K562 (cell line): ENCODE measurements around the gene DCAF6. TPM values are rescaled to one million over a fixed set of nuclear protein-coding genes. Genes with fewer than 3 reads are reported as not detected.

Experiments used
- ADNP ChIP-seq: fragments of 200-800 bp; sonication (Bioruptor generic); IDR thresholded peaks from 2 replicates; pipeline ENCODE4 v1.6.1; 2016; ENCODE audit warnings: missing genetic modification characterization, missing compliant biosample characterization
- ASH1L ChIP-seq: fragments of 450-650 bp; IDR thresholded peaks from 2 replicates; pipeline ENCODE4 v1.6.1; 2018; ENCODE audit warnings: borderline replicate concordance, mild to moderate bottlenecking, low read depth; ENCODE audit not compliant: partially characterized antibody
- BCOR ChIP-seq: fragments of 450-650 bp; IDR thresholded peaks from 2 replicates; pipeline ENCODE4 v1.6.1; 2016
- CCNT2 ChIP-seq: IDR thresholded peaks from 2 replicates; pipeline ENCODE4 v1.6.1; 2011; ENCODE audit warnings: borderline replicate concordance, low read depth, mild to moderate bottlenecking, moderate library complexity, mixed read lengths, low read length; ENCODE audit not compliant: insufficient read length; ENCODE audit errors: extremely low read depth
- CHD2 ChIP-seq: IDR thresholded peaks from 2 replicates; pipeline ENCODE4 v1.6.1; 2011; ENCODE audit warnings: low read depth, low read length
- CREBBP ChIP-seq: IDR thresholded peaks from one replicate; pipeline ENCODE4 v1.6.1; 2012; ENCODE audit warnings: low read depth, mild to moderate bottlenecking, control low read depth, inconsistent platforms, low read length
- CSDE1 ChIP-seq, 2 experiments: fragments of 450-650 bp; IDR thresholded peaks; 2 replicates each; pipeline ENCODE4 v1.6.1; 2016; ENCODE audit warnings: mild to moderate bottlenecking in 1 of 2
- GATAD2A ChIP-seq: fragments of 450-650 bp; IDR thresholded peaks from 2 replicates; pipeline ENCODE4 v1.6.1; 2017
- GTF2F1 ChIP-seq: IDR thresholded peaks from 2 replicates; pipeline ENCODE4 v1.6.1; 2011; ENCODE audit warnings: low read depth, low read length, improper control_type of control experiment
- KHSRP ChIP-seq: fragments of 450-650 bp; IDR thresholded peaks from 2 replicates; pipeline ENCODE4 v1.6.1; 2017
- LCOR ChIP-seq: sonication (generic); formaldehyde crosslinking; IDR thresholded peaks from 2 replicates; pipeline ENCODE4 v1.8.0; 2022; ENCODE audit warnings: mild to moderate bottlenecking, missing genetic modification reagents
- MCM7 ChIP-seq, 2 experiments: fragments of 450-650 bp; IDR thresholded peaks; 2 replicates each; pipeline ENCODE4 v1.6.1; 2016 to 2018
- MYBL2 ChIP-seq, 2 experiments: fragments of 450-650 bp in 1 of 2; sonication (generic) in 1 of 2; formaldehyde crosslinking in 1 of 2; IDR thresholded peaks; 2 replicates each; pipeline versions ENCODE4 v1.6.1 to v1.8.1; 2017 to 2022; ENCODE audit warnings: borderline replicate concordance in 1 of 2, inconsistent platforms in 1 of 2, low read depth in 1 of 2, mild to moderate bottlenecking in 1 of 2, missing genetic modification reagents in 1 of 2, moderate library complexity in 1 of 2
- NR2C2 ChIP-seq, 2 experiments: fragments of 200-800 bp in 1 of 2; sonication (Bioruptor generic) in 1 of 2; sonication (generic) in 1 of 2; formaldehyde crosslinking in 1 of 2; IDR thresholded peaks; 2 replicates each; pipeline versions ENCODE4 v1.6.1 to v1.8.0; 2016 to 2022; ENCODE audit warnings: mild to moderate bottlenecking in 1 of 2, missing compliant biosample characterization in 1 of 2, missing genetic modification characterization in 1 of 2, missing genetic modification reagents in 1 of 2
- PATZ1 ChIP-seq: fragments of 250-450 bp; sonication (Bioruptor Pico); IDR thresholded peaks from 2 replicates; pipeline ENCODE4 v1.5.0; 2020; ENCODE audit warnings: mild to moderate bottlenecking, borderline replicate concordance
- PHB2 ChIP-seq: fragments of 450-650 bp; IDR thresholded peaks from 2 replicates; pipeline ENCODE4 v1.6.1; 2017; ENCODE audit warnings: low read depth
- RBFOX2 ChIP-seq: fragments of 200-400 bp; formaldehyde crosslinking; IDR thresholded peaks from 2 replicates; pipeline ENCODE4 v1.6.1; 2017; ENCODE audit warnings: low read depth, mild to moderate bottlenecking, low read length, moderate library complexity
- RFX7 ChIP-seq: fragments of 250-450 bp; sonication (Bioruptor Pico); IDR thresholded peaks from 2 replicates; pipeline ENCODE4 v1.5.1; 2021; ENCODE audit warnings: mild to moderate bottlenecking
- STAT5A ChIP-seq: IDR thresholded peaks from 2 replicates; pipeline ENCODE4 v1.6.1; 2012; ENCODE audit warnings: low read length, inconsistent platforms, borderline replicate concordance
- TAF7 ChIP-seq: fragments of 450-650 bp; IDR thresholded peaks from 2 replicates; pipeline ENCODE4 v1.6.1; 2016; ENCODE audit warnings: missing genetic modification characterization, missing compliant biosample characterization
- TFAP4 ChIP-seq: sonication (generic); formaldehyde crosslinking; IDR thresholded peaks from 2 replicates; pipeline ENCODE4 v1.8.0; 2022; ENCODE audit warnings: missing genetic modification reagents, mild to moderate bottlenecking, moderate library complexity, borderline replicate concordance
- THRAP3 ChIP-seq: fragments of 450-650 bp; IDR thresholded peaks from 2 replicates; pipeline ENCODE4 v1.6.1; 2016; ENCODE audit warnings: mild to moderate bottlenecking, inconsistent platforms, borderline replicate concordance
- ZFP91 ChIP-seq: sonication (generic); formaldehyde crosslinking; IDR thresholded peaks from 2 replicates; pipeline ENCODE4 v1.8.0; 2022; ENCODE audit warnings: mild to moderate bottlenecking, missing genetic modification reagents
- ZNF134 ChIP-seq: fragments of 250-450 bp; sonication (Bioruptor Pico); conservative IDR thresholded peaks from 2 replicates; pipeline ENCODE4 v1.4.0; 2020
- ZNF384 ChIP-seq: IDR thresholded peaks from 2 replicates; pipeline ENCODE4 v1.6.1; 2012; ENCODE audit warnings: low read depth, low read length, improper control_type of control experiment
- polyA plus RNA-seq, 8 experiments: library from polyadenylated mRNA; depleted of rRNA in 4 of 8; stranded (reverse) in 5 of 8; unstranded in 3 of 8; fragments of >200 nt; fragmentation: Nextera tagmentation in 2 of 8; fragmentation: Illumina TruSeq in 1 of 8; extraction: Ambion mirVana in 2 of 8; extraction: Trizol in 1 of 8; gene quantifications; 2 replicates each; pipeline versions ENCODE4 v1.2.1 to v1.2.3, GENCODE V29; 2011 to 2014; ENCODE audit warnings: inconsistent platforms in 1 of 8, missing spikeins in 1 of 8
- total RNA-seq, 7 experiments: library from RNA; depleted of rRNA in 6 of 7; stranded (reverse); fragments of >200 nt in 6 of 7; fragmentation: Illumina TruSeq in 2 of 7; extraction: Trizol in 2 of 7; gene quantifications; 2 replicates each; pipeline versions ENCODE4 v1.2.1 to v1.2.3, GENCODE V29; 2011 to 2021; ENCODE audit warnings: low replicate concordance in 1 of 7

The DCAF6 gene
- total and polyA plus RNA-seq, 9 of the 15 experiments (the other 6 are each of a cell fraction or from before 2014, with no cell fraction given) = 19.1 to 102 (median 46.3) TPM

- no peak for TF ChIP-seq RFX7 (CRISPR knock-in tag)
- TF ChIP-seq NR2C2 (CRISPR knock-in tag; IDR thresholded peaks at IDR 0.05) = no peak
- TF ChIP-seq NR2C2 (tag; IDR thresholded peaks at IDR 0.05) = no peak
- no peak for TF ChIP-seq MCM7 (IDR thresholded peaks at IDR 0.05)
- TF ChIP-seq TAF7 (tag) = peak; percentile 56; the same call in 1 of the 2 replicates
- no peak for TF ChIP-seq ASH1L
- no peak for TF ChIP-seq RBFOX2
- TF ChIP-seq GTF2F1 = peak; percentile 70; the same call in 1 of the 2 replicates
- TF ChIP-seq GATAD2A = peak; percentile 89; the same call in 1 of the 2 replicates
- no peak; the same call in 1 of the 2 replicates for TF ChIP-seq LCOR (CRISPR knock-in tag)
- TF ChIP-seq BCOR = no peak
- TF ChIP-seq TFAP4 = 0 out of 2 replicates have a peak, but pooled peaks have one; percentile 13
- no peak for TF ChIP-seq STAT5A
- no peak for TF ChIP-seq CHD2
- no peak for TF ChIP-seq KHSRP
- TF ChIP-seq CSDE1 (IDR thresholded peaks at IDR 0.05) = peak in 1 of 2 experiments; percentile 49; a peak in 1 of 4 replicates
- TF ChIP-seq ZNF384 = no peak
- no peak for TF ChIP-seq CREBBP
- no peak for TF ChIP-seq ZFP91 (CRISPR knock-in tag)
- no peak for TF ChIP-seq ADNP (tag)
- no peak for TF ChIP-seq THRAP3
- 0 out of 2 replicates have a peak, but pooled peaks have one; percentile 40 for TF ChIP-seq PHB2
- 0 out of 2 replicates have a peak, but pooled peaks have one; percentile 33 for TF ChIP-seq ZNF134
- TF ChIP-seq PATZ1 = no peak
- no peak for TF ChIP-seq CCNT2
- TF ChIP-seq MYBL2 (IDR thresholded peaks at IDR 0.05; ENCODE audit: low read depth) = no peak
- TF ChIP-seq MYBL2 (CRISPR knock-in tag; IDR thresholded peaks at IDR 0.05; ENCODE audit: borderline replicate concordance) = no peak
These were observed 1.0 kb upstream of the DCAF6 start (continued) for GRCh38 chr1:167935216-167936067.
